Upper lobe of left lung (tissue), 6 donors: Measurements from ENCODE around the gene REC8. TPM values are rescaled to one million over a fixed set of nuclear protein-coding genes. Genes with fewer than 3 reads are reported as not detected.

Experiments used
- ATAC-seq, 2 donors: fragments of 200-7000 bp; cut with Tn5 transposase; one replicate each; pipeline ENCODE4 v1.9.1; 2022; ENCODE audit warnings: mild to moderate bottlenecking in 2 of 2, moderate library complexity in 2 of 2; ENCODE audit not compliant: low FRiP score in 2 of 2
- DNase-seq, 2 donors: peaks; one replicate each; pipeline ENCODE4 v3.0.0-alpha.2; 2019 to 2020
- H3K27ac ChIP-seq, 4 donors: fragments of 200-600 bp; sonication (generic); one replicate each; pipeline ENCODE4 v1.5.1; 2016 to 2019
- H3K27me3 ChIP-seq, 4 donors: fragments of 200-600 bp; sonication (generic); one replicate each; pipeline ENCODE4 v1.5.1; 2017 to 2019
- H3K36me3 ChIP-seq, 4 donors: fragments of 200-600 bp; sonication (generic); one replicate each; pipeline ENCODE4 v1.5.1; 2016 to 2019
- H3K4me1 ChIP-seq, 4 donors: fragments of 200-600 bp; sonication (generic); one replicate each; pipeline ENCODE4 v1.5.1; 2018 to 2019
- H3K4me3 ChIP-seq, 4 donors: fragments of 200-600 bp; sonication (generic); one replicate each; pipeline ENCODE4 v1.5.1; 2017 to 2019; ENCODE audit warnings: mild to moderate bottlenecking in 2 of 4, moderate library complexity in 1 of 4
- H3K9me3 ChIP-seq, 4 donors: fragments of 200-600 bp; sonication (generic); one replicate each; pipeline ENCODE4 v1.5.1; 2018 to 2019
- CTCF ChIP-seq, 6 experiments: fragments of 450-650 bp in 4 of 6; fragments of 200-600 bp in 2 of 6; sonication (generic) in 2 of 6; IDR thresholded peaks; one replicate each; pipeline ENCODE4 v1.5.1; 2016 to 2019; ENCODE audit warnings: antibody characterized with exemption in 6 of 6
- EP300 ChIP-seq, 4 donors: sonication (generic); formaldehyde crosslinking; IDR thresholded peaks; one replicate each; pipeline ENCODE4 v1.5.1; 2017; ENCODE audit warnings: antibody characterized with exemption in 4 of 4, control low read depth in 2 of 4
- POLR2A ChIP-seq, 4 donors: fragments of 450-650 bp; IDR thresholded peaks; one replicate each; pipeline ENCODE4 v1.5.1; 2016 to 2017; ENCODE audit warnings: antibody characterized with exemption in 4 of 4, mild to moderate bottlenecking in 2 of 4
- POLR2AphosphoS5 ChIP-seq, 2 donors: sonication (generic); formaldehyde crosslinking; IDR thresholded peaks; one replicate each; pipeline ENCODE4 v1.5.1; 2017; ENCODE audit warnings: antibody characterized with exemption in 2 of 2
- WGBS, 2 donors: methylation state at CpG; one replicate each; pipeline ENCODE4 v1.1.5; 2017 to 2018; 5-methylcytosine and 5-hydroxymethylcytosine counted together
- total RNA-seq, 6 donors: library from RNA; depleted of rRNA in 4 of 6; stranded (reverse); fragments of >200 nt in 4 of 6; gene quantifications; one replicate each; pipeline versions ENCODE4 v1.1.0 to v1.2.1, GENCODE V29; 2016 to 2021
- donor health status: DM: no; HTN: no; CAD: no; lungs with moderate emphysema.
- donor health status: DM: no; HTN: yes; CAD: no; lungs with severe emphysema.

The REC8 gene
- total RNA-seq, 6 donors from 2014 or later: 16.0 to 76.5 (median 29.4) TPM

- DNase-seq (peak; percentile 97 to 98), ATAC-seq (peak; percentile 99)
- Histone ChIP-seq H3K27ac (peak within 1 kb of the TSS; percentile 87 to 96 (median 94)), H3K36me3 (peaks cover 4 to 24% (median 20%) of the 10 kb centered on the region in 4 donors), H3K9me3 (no peaks in the 10 kb centered on the region), H3K4me3 (peak within 1 kb of the TSS; percentile 73 to 97 (median 88)), H3K27me3 (no peaks in the 10 kb centered on the region), H3K4me1 (peaks cover 23 to 54% (median 35%) of the 10 kb centered on the region in 4 donors)
- WGBS, 2 donors: 0% methylated on average over 52 of the region's 75 CpGs; no CpG with 5 or more reads in 1 of the 2 donors
- TF ChIP-seq EP300 (IDR thresholded peaks at IDR 0.05): peak in 1 of 4 donors; percentile 42
- peak in 2 of 4 donors; percentile 73 to 76 for TF ChIP-seq POLR2A (IDR thresholded peaks at IDR 0.05)
- peak; percentile 84 to 90 for TF ChIP-seq POLR2AphosphoS5 (IDR thresholded peaks at IDR 0.05)
- peak in 2 of 6 experiments; percentile 17 to 20 for TF ChIP-seq CTCF (IDR thresholded peaks at IDR 0.05)
Observed at GRCh38 chr14:24135834-24136683, 35.8 kb upstream of the REC8 start, which contains the start of gene PSME1. Gene PSME1, plus strand, starts transcription at chr14:24136194. Its CDS starts 69 bp downstream, at chr14:24136263.

- 30 to 37% methylated on average over 13 of the region's 13 CpGs for WGBS, 2 donors
- ATAC-seq (no peak), DNase-seq (no peak)
- Histone ChIP-seq H3K4me1 (peaks cover 24 to 48% (median 35%) of the 10 kb centered on the region in 4 donors), H3K36me3 (peaks cover 4 to 24% (median 20%) of the 10 kb centered on the region in 4 donors), H3K27me3 (no peaks in the 10 kb centered on the region), H3K9me3 (no peaks in the 10 kb centered on the region), H3K4me3 (peak overlapping the region; percentile 73 to 97 (median 88)), H3K27ac (peak overlapping the region; percentile 87 to 96 (median 94))
- TF ChIP-seq POLR2A (IDR thresholded peaks at IDR 0.05): no peak
- TF ChIP-seq CTCF (IDR thresholded peaks at IDR 0.05): no peak
- TF ChIP-seq EP300 (IDR thresholded peaks at IDR 0.05): no peak
- TF ChIP-seq POLR2AphosphoS5 (IDR thresholded peaks at IDR 0.05): no peak
Observed at GRCh38 chr14:24136684-24137528, 35.0 kb upstream of the REC8 start.

GRCh38 chr14:24137529-24138395 lies 34.1 kb upstream of the REC8 start:
- Histone ChIP-seq H3K27ac (peak overlapping the region in 3 of 4 donors; percentile 12 to 96 (median 96)), H3K9me3 (no peaks in the 10 kb centered on the region), H3K4me1 (peaks cover 30 to 55% (median 39%) of the 10 kb centered on the region in 4 donors), H3K4me3 (no peak overlapping the region), H3K27me3 (no peaks in the 10 kb centered on the region), H3K36me3 (peaks cover 4 to 24% (median 20%) of the 10 kb centered on the region in 4 donors)
- no peak for TF ChIP-seq EP300 (IDR thresholded peaks at IDR 0.05)
- TF ChIP-seq POLR2AphosphoS5 (IDR thresholded peaks at IDR 0.05): no peak
- no peak for TF ChIP-seq CTCF (IDR thresholded peaks at IDR 0.05)
- TF ChIP-seq POLR2A (IDR thresholded peaks at IDR 0.05): no peak
- 83 to 91% methylated on average over 8 of the region's 8 CpGs for WGBS, 2 donors
- ATAC-seq (no peak), DNase-seq (no peak)
